ENCODE data around the gene JAZF1.

GRCh38 chr7:28065308-28065707, 115.3 kb downstream of the JAZF1 start:
- TF ChIP-seq EZH2 (optimal IDR thresholded peaks at IDR 0.05; ENCODE audit: low read depth, low read length) (no peak), CTCF (IDR thresholded peaks at IDR 0.05; ENCODE audit: low read length) (no peak), EZH2phosphoT487 (IDR thresholded peaks at IDR 0.05; ENCODE audit: low read length) (no peak)

Data from MM.1S (cell line).